ENCODE results near the gene IDH2. TPM values are rescaled to one million over a fixed set of nuclear protein-coding genes. Genes with fewer than 3 reads are reported as not detected.

IDH2 gene
- total RNA-seq, 1 donor from 2014 or later = 49.7 TPM

- no peak overlapping the region for H3K27ac ChIP-seq
- DNase-seq (ENCODE audit: low spot score in 2 of 2) = no peak
- H3K27me3 ChIP-seq = no peaks in the 10 kb centered on the region
- H3K36me3 ChIP-seq = peaks cover 34 to 57% of the 10 kb centered on the region in 2 donors
- H3K4me3 ChIP-seq = no peak overlapping the region
- TF ChIP-seq, protein P1, sequence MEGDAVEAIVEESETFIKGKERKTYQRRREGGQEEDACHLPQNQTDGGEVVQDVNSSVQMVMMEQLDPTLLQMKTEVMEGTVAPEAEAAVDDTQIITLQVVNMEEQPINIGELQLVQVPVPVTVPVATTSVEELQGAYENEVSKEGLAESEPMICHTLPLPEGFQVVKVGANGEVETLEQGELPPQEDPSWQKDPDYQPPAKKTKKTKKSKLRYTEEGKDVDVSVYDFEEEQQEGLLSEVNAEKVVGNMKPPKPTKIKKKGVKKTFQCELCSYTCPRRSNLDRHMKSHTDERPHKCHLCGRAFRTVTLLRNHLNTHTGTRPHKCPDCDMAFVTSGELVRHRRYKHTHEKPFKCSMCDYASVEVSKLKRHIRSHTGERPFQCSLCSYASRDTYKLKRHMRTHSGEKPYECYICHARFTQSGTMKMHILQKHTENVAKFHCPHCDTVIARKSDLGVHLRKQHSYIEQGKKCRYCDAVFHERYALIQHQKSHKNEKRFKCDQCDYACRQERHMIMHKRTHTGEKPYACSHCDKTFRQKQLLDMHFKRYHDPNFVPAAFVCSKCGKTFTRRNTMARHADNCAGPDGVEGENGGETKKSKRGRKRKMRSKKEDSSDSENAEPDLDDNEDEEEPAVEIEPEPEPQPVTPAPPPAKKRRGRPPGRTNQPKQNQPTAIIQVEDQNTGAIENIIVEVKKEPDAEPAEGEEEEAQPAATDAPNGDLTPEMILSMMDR (IDR thresholded peaks at IDR 0.05) = no peak
- peaks cover 0 to 5% of the 10 kb centered on the region in 2 donors for H3K4me1 ChIP-seq
- H3K9me3 ChIP-seq = no peaks in the 10 kb centered on the region
- intact Hi-C loops (cut with DNase I) = no loop called here
These were observed 22.4 kb downstream of the IDH2 start for GRCh38 chr15:90079619-90080457.

DNA sequence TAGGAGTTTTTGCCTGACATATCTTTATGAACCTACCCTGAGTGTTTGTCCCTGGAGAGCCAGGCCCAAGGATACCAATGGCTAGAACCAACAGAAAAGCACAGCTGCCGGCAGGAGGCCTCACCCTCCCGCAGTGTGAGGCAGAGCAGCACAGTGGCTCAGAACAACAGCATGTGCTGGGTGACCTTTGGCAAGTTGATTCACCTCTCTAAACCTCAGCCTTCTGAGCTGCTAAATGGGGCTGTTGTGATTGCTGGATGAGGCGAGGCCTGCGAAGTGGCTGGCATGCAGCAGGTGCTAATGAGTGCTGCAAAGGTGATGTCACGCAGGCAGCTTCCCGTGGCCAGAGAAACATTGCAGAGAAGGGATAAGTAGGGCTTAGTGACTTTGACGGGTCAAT lies 23.3 kb downstream of the IDH2 start:
- Histone ChIP-seq H3K27me3 (no peaks in the 10 kb centered on the region), H3K36me3 (peaks cover 27 to 52% of the 10 kb centered on the region in 2 donors), H3K9me3 (no peaks in the 10 kb centered on the region), H3K27ac (no peak overlapping the region), H3K4me1 (peaks cover 0 to 5% of the 10 kb centered on the region in 2 donors), H3K4me3 (no peak overlapping the region)
- no peak for DNase-seq (ENCODE audit: low spot score in 2 of 2)
- intact Hi-C loops (cut with DNase I) = no loop called here
- TF ChIP-seq, protein P1 (IDR thresholded peaks at IDR 0.05) = no peak

DNA sequence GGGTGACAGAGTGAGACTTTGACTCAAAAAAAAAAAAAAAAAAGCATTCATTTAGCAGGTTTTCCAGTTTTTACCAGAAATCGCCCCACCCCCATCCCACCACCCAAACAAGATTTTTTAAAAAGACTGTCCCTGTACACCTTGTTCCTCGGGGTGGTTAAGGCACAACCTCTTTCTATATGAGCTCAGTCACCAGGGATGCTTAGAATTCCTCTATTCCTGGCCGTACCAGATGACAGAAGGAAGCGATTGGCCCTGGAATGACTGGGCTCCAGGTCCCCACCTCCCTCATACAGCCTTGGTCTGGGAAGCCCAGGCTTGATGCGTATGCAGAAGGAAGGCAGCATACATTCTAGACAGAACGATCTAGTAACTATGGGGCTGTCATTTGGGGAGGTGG lies 25.6 kb downstream of the IDH2 start:
- intact Hi-C loops (cut with DNase I) = no loop called here
- H3K9me3 ChIP-seq = no peaks in the 10 kb centered on the region
- H3K36me3 ChIP-seq = peaks cover 35 to 46% of the 10 kb centered on the region in 2 donors
- H3K27me3 ChIP-seq = no peaks in the 10 kb centered on the region
- no peak overlapping the region for H3K27ac ChIP-seq
- H3K4me3 ChIP-seq = no peak overlapping the region
- no peak for DNase-seq (ENCODE audit: low spot score in 2 of 2)
- TF ChIP-seq, protein P1 (IDR thresholded peaks at IDR 0.05) = no peak
- no peaks in the 10 kb centered on the region for H3K4me1 ChIP-seq

- Histone ChIP-seq H3K27ac (no peak overlapping the region), H3K4me1 (peaks cover 0 to 2% of the 10 kb centered on the region in 2 donors), H3K9me3 (no peaks in the 10 kb centered on the region), H3K4me3 (no peak overlapping the region), H3K27me3 (no peaks in the 10 kb centered on the region), H3K36me3 (peaks cover 35 to 37% of the 10 kb centered on the region in 2 donors)
- TF ChIP-seq, protein P1 (IDR thresholded peaks at IDR 0.05) = no peak
- intact Hi-C loops (cut with DNase I) = no loop called here
- DNase-seq (ENCODE audit: low spot score in 2 of 2) = no peak
These were observed 26.6 kb downstream of the IDH2 start for GRCh38 chr15:90075420-90076289.

DNA sequence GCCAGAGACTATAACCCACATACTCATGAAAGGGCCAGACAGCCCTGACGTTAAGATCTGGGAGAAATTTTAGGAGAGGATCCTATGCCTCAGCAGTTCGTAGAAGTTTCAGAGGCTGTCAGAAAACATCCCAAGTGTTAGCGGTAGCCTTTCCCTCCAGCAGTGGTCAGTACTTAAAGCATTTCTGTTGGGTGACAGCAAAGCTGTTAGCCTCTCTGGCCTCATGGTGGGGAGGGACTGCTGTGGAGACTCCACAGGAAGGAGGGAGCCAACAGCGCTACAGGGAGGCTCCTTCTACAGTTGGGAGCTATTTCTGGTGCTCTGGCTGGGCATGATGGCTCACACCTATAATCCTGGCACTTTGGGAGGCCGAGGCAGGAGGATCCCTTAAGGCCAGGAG lies 27.4 kb downstream of the IDH2 start:
- no peaks in the 10 kb centered on the region for H3K9me3 ChIP-seq

More for the DNA sequence above, 27.4 kb downstream of the IDH2 start:
- TF ChIP-seq, protein P1 (IDR thresholded peaks at IDR 0.05) = no peak
- Histone ChIP-seq H3K27me3 (no peaks in the 10 kb centered on the region), H3K4me3 (no peak overlapping the region), H3K4me1 (peaks cover 0 to 2% of the 10 kb centered on the region in 2 donors), H3K36me3 (peaks cover 29 to 31% of the 10 kb centered on the region in 2 donors), H3K27ac (no peak overlapping the region)
- intact Hi-C loops (cut with DNase I) = loop anchor here (5.0 kb wide), 1 partner anchor 163 kb away; the partner anchor contains the start of gene ARPIN
- DNase-seq (ENCODE audit: low spot score in 2 of 2) = no peak

All from ascending aorta (tissue), 2 donors.